GM18858 (cell line): ENCODE results near the gene COL4A6.
"Not testable (repeated sequence)": the region's sequence is repeated elsewhere in the genome, so short reads cannot be mapped to it uniquely, and the experiment has no call there.

Source experiments
- ATAC-seq: cut with Tn5 transposase; IDR thresholded peaks from one replicate; pipeline ENCODE4 v1.9.1; 2021; ENCODE audit not compliant: unreplicated experiment

Gene COL4A6

GRCh38 chrX:108438110-108438623 lies at the start of gene COL4A6:
Gene COL4A6, minus strand, starts transcription at chrX:108438422. Its CDS starts 226 bp downstream, at chrX:108438196.
- ATAC-seq, result no peak

GRCh38 chrX:108485960-108486359 lies 47.7 kb upstream of the COL4A6 start:
- no peak for ATAC-seq

GRCh38 chrX:108484251-108484650 lies 46.0 kb upstream of the COL4A6 start:
- no peak for ATAC-seq

- not testable (repeated sequence) for ATAC-seq
Measured at GRCh38 chrX:108481528-108481927, 43.3 kb upstream of the COL4A6 start.

GRCh38 chrX:108473979-108474378 lies 35.8 kb upstream of the COL4A6 start:
- no peak for ATAC-seq

- ATAC-seq, result no peak
Measured at GRCh38 chrX:108468486-108468885, 30.3 kb upstream of the COL4A6 start.

- ATAC-seq, result no peak
Measured at GRCh38 chrX:108464604-108465003, 26.4 kb upstream of the COL4A6 start.

GRCh38 chrX:108456971-108457477 lies 18.8 kb upstream of the COL4A6 start:
- no peak for ATAC-seq

GRCh38 chrX:108453841-108454240 lies 15.6 kb upstream of the COL4A6 start:
- no peak for ATAC-seq

GRCh38 chrX:108447303-108447702 lies 9.1 kb upstream of the COL4A6 start:
- no peak for ATAC-seq

- no peak for ATAC-seq
Measured at GRCh38 chrX:108442901-108443464, 4.8 kb upstream of the COL4A6 start.

- ATAC-seq, result no peak
Measured at GRCh38 chrX:108439961-108440696, 1.9 kb upstream of the COL4A6 start.

- no peak for ATAC-seq
Measured at GRCh38 chrX:108439426-108439942, 1.3 kb upstream of the COL4A6 start, which contains the start of gene COL4A5. Gene COL4A5, plus strand, starts transcription at chrX:108439838. Its CDS starts 288 bp downstream, at chrX:108440126.

- ATAC-seq, result no peak
Measured at GRCh38 chrX:108437349-108438109, 693 bp downstream of the COL4A6 start.

GRCh38 chrX:108435261-108435660 lies 3.0 kb downstream of the COL4A6 start:
- no peak for ATAC-seq

GRCh38 chrX:108426262-108426661 lies 12.0 kb downstream of the COL4A6 start:
- no peak for ATAC-seq

GRCh38 chrX:108420481-108420880 lies 17.7 kb downstream of the COL4A6 start:
- no peak for ATAC-seq

- no peak for ATAC-seq
Measured at GRCh38 chrX:108419401-108419800, 18.8 kb downstream of the COL4A6 start.

GRCh38 chrX:108417257-108417656 lies 21.0 kb downstream of the COL4A6 start:
- ATAC-seq, result peak; percentile 76

GRCh38 chrX:108415891-108416290 lies 22.3 kb downstream of the COL4A6 start:
- no peak for ATAC-seq

GRCh38 chrX:108415146-108415545 lies 23.1 kb downstream of the COL4A6 start:
- no peak for ATAC-seq
